ENCODE results near the gene WDR26. TPM values are rescaled to one million over a fixed set of nuclear protein-coding genes. Genes with fewer than 3 reads are reported as not detected.

The WDR26 gene
- total RNA-seq, 1 donor from 2014 or later = 38.8 TPM

DNA sequence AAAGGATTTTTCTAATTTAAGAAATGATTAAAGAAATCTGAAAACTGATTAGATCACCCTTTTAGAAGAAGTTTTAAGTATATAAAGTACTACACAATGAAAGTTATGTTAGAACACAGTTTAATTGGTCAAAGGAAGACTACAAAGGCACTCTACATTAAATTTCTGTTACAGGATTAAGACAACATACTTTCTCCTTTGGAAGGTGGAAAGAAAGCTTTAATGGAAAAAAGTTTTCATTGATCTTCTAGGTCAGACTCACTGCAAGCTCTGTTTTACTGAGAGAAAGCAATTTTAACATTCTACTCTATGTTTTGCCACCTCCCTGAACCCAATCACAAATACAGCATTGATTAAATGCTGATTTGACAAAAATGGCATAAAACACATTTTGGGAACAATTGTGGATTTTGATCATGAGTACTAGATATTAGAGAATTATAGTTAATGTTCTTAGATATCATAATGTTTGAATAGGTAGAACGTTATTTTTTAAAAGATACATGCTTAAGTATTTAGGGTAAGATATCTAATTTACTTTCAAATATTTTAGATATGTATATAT is 32.0 kb downstream of the WDR26 start:
- no peaks in the 10 kb centered on the region for H3K27me3 ChIP-seq (ENCODE audit: control insufficient read depth, insufficient read depth, low read length)
- TF ChIP-seq, protein P1, sequence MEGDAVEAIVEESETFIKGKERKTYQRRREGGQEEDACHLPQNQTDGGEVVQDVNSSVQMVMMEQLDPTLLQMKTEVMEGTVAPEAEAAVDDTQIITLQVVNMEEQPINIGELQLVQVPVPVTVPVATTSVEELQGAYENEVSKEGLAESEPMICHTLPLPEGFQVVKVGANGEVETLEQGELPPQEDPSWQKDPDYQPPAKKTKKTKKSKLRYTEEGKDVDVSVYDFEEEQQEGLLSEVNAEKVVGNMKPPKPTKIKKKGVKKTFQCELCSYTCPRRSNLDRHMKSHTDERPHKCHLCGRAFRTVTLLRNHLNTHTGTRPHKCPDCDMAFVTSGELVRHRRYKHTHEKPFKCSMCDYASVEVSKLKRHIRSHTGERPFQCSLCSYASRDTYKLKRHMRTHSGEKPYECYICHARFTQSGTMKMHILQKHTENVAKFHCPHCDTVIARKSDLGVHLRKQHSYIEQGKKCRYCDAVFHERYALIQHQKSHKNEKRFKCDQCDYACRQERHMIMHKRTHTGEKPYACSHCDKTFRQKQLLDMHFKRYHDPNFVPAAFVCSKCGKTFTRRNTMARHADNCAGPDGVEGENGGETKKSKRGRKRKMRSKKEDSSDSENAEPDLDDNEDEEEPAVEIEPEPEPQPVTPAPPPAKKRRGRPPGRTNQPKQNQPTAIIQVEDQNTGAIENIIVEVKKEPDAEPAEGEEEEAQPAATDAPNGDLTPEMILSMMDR (IDR thresholded peaks at IDR 0.05; ENCODE audit: insufficient read depth, low read length, poor library complexity, severe bottlenecking) = no peak
- H3K36me3 ChIP-seq (ENCODE audit: control insufficient read depth, insufficient read depth, low read length) = no peaks in the 10 kb centered on the region
- H3K4me3 ChIP-seq (ENCODE audit: low read depth, low read length) = no peak overlapping the region
- DNase-seq (ENCODE audit: low read depth) = no peak

DNA sequence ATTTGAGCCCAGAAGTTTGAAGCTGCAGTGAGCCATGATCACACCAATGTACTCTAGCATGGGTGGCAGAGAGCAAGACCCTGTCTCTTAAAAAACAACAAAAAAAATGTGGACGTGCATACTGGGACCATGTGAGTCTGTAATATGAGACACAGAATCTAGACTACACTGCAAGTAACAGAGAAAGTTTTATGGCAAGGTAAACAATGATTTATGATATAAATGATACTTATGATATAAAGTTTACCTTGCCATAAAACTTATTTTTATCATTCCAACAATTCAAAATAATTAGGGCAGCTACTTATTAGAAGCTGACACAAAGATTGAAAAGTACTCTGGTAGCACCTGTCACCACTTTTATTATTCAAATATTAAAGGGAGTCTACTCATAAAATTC is 34.7 kb downstream of the WDR26 start:
- H3K36me3 ChIP-seq (ENCODE audit: control insufficient read depth, insufficient read depth, low read length) = no peaks in the 10 kb centered on the region
- TF ChIP-seq, protein P1 (IDR thresholded peaks at IDR 0.05; ENCODE audit: insufficient read depth, low read length, poor library complexity, severe bottlenecking) = no peak
- no peak overlapping the region for H3K4me3 ChIP-seq (ENCODE audit: low read depth, low read length)
- no peak for DNase-seq (ENCODE audit: low read depth)
- H3K27me3 ChIP-seq (ENCODE audit: control insufficient read depth, insufficient read depth, low read length) = no peaks in the 10 kb centered on the region

DNA sequence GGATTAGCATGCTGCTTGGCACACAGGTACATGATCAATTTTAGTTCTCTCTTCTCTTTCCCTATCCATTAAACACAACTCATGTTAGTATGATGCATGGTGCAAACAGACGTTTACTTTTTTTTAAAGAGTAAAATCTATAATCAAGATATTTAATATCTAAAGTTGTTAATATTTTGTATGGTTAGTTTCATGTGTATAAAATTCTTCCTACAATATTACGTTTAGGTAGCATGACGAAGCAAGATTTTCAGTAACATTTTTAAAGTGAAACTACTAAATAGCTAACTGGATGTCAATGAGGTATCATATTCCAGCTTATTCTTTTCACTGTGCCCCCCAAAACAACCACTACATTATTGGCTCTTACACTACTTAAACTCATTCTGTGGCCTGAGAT is 41.3 kb downstream of the WDR26 start:
- H3K4me3 ChIP-seq (ENCODE audit: low read depth, low read length) = no peak overlapping the region
- peaks cover 1% of the 10 kb centered on the region for H3K36me3 ChIP-seq (ENCODE audit: control insufficient read depth, insufficient read depth, low read length)
- DNase-seq (ENCODE audit: low read depth) = no peak
- TF ChIP-seq, protein P1 (IDR thresholded peaks at IDR 0.05; ENCODE audit: insufficient read depth, low read length, poor library complexity, severe bottlenecking) = no peak
- H3K27me3 ChIP-seq (ENCODE audit: control insufficient read depth, insufficient read depth, low read length) = no peaks in the 10 kb centered on the region

DNA sequence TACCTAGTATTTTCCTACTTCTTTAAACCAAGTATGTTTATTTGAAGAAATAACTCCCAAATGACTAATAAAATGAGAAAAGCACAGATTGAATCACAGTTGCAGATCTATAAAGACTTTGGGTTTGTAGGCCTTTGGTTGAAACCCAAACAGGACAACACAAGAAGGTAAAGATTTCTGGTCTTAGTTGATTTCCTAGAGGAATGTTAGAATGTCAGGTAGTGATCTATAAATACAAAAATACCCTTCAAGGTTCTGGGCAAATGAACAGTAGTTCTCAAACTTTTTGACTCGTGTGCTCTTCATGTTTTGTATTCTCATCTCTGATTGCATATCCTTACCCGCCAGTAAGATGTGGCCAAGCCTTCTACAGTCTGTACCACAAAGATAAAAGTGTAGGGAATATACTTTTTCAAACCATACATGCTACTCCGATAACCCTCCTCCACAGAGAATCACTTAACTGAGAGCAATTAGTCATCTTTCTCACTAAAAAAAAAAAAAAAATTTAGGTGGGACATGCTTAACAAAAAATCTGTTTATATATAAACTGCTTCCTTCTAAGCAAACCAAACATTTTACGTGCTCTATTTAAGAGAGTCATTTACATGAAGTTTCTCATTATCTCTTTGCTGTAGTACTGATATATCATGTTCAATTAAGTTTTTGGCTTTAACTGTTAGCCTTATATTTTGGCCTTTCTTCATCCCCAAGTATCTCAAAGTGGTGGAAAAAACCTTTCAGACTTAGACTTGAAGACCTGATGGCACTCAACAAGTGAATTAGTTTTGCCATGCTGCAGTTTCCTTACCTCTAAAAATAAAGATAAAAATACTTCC is 42.0 kb downstream of the WDR26 start:
- Histone ChIP-seq H3K27me3 (ENCODE audit: control insufficient read depth, insufficient read depth, low read length) (no peaks in the 10 kb centered on the region), H3K4me3 (ENCODE audit: low read depth, low read length) (no peak overlapping the region), H3K36me3 (ENCODE audit: control insufficient read depth, insufficient read depth, low read length) (peaks cover 1% of the 10 kb centered on the region)
- TF ChIP-seq, protein P1 (IDR thresholded peaks at IDR 0.05; ENCODE audit: insufficient read depth, low read length, poor library complexity, severe bottlenecking) = no peak
- DNase-seq (ENCODE audit: low read depth) = no peak

DNA sequence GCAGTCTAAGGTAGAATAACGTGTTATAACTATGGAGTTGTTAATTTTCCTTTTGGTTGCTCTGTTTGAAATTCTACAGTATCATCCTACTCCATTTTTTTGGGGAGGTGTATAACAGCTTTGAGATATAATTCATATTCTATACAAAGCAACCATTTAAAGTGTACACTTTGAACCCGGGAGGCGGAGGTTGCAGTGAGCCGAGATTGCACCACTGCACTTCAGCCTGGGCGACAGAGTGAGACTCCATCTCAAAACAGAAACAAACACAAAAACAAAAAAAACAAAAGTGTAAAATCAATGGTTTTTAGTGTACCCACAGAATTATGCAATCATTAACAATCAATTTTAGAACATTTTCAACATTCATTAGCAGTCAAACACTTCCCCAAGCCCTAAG is 44.1 kb downstream of the WDR26 start:
- Histone ChIP-seq H3K4me3 (ENCODE audit: low read depth, low read length) (no peak overlapping the region), H3K36me3 (ENCODE audit: control insufficient read depth, insufficient read depth, low read length) (peaks cover 1% of the 10 kb centered on the region), H3K27me3 (ENCODE audit: control insufficient read depth, insufficient read depth, low read length) (no peaks in the 10 kb centered on the region)
- TF ChIP-seq, protein P1 (IDR thresholded peaks at IDR 0.05; ENCODE audit: insufficient read depth, low read length, poor library complexity, severe bottlenecking) = no peak
- no peak for DNase-seq (ENCODE audit: low read depth)
